ENCODE results near the gene KLF18.

The KLF18 gene

GRCh38 chr1:44154049-44154448, 12.6 kb upstream of the KLF18 start:
- no peak for DNase-seq (ENCODE audit: extremely low read depth, low read depth)
- no peak overlapping the region for H3K4me3 ChIP-seq (replicated peaks; ENCODE audit: low read depth, low read length)
- no peak for TF ChIP-seq CTCF (IDR thresholded peaks at IDR 0.05; ENCODE audit: low read depth, low read length, missing control alignments)

GRCh38 chr1:44152692-44153091, 11.3 kb upstream of the KLF18 start:
- TF ChIP-seq CTCF (IDR thresholded peaks at IDR 0.05; ENCODE audit: low read depth, low read length, missing control alignments), result no peak
- no peak for DNase-seq (ENCODE audit: extremely low read depth, low read depth)
- no peak overlapping the region for H3K4me3 ChIP-seq (replicated peaks; ENCODE audit: low read depth, low read length)

- H3K4me3 ChIP-seq (replicated peaks; ENCODE audit: low read depth, low read length), result no peak overlapping the region
- TF ChIP-seq CTCF (IDR thresholded peaks at IDR 0.05; ENCODE audit: low read depth, low read length, missing control alignments), result no peak
- DNase-seq (ENCODE audit: extremely low read depth, low read depth), result no peak
Measured at GRCh38 chr1:44151808-44152207, 10.4 kb upstream of the KLF18 start.

GRCh38 chr1:44151332-44151731, 9.9 kb upstream of the KLF18 start:
- no peak overlapping the region for H3K4me3 ChIP-seq (replicated peaks; ENCODE audit: low read depth, low read length)
- no peak for DNase-seq (ENCODE audit: extremely low read depth, low read depth)
- TF ChIP-seq CTCF (IDR thresholded peaks at IDR 0.05; ENCODE audit: low read depth, low read length, missing control alignments), result no peak

GRCh38 chr1:44147582-44147981, 6.2 kb upstream of the KLF18 start:
- TF ChIP-seq CTCF (IDR thresholded peaks at IDR 0.05; ENCODE audit: low read depth, low read length, missing control alignments), result no peak

GRCh38 chr1:44146536-44147361, 5.3 kb upstream of the KLF18 start:
- TF ChIP-seq CTCF (IDR thresholded peaks at IDR 0.05; ENCODE audit: low read depth, low read length, missing control alignments), result no peak
- DNase-seq (ENCODE audit: extremely low read depth, low read depth), result no peak
- H3K4me3 ChIP-seq (replicated peaks; ENCODE audit: low read depth, low read length), result no peak overlapping the region

More at GRCh38 chr1:44147582-44147981, 6.2 kb upstream of the KLF18 start:
- DNase-seq (ENCODE audit: extremely low read depth, low read depth), result no peak
- H3K4me3 ChIP-seq (replicated peaks; ENCODE audit: low read depth, low read length), result no peak overlapping the region

Measured in HFF-Myc (cell line).